Ascending aorta (tissue), 2 donors: ENCODE data around the gene WAPL. TPM values are rescaled to one million over a fixed set of nuclear protein-coding genes. Genes with fewer than 3 reads are reported as not detected.
"Not testable (repeated sequence)": the region's sequence is repeated elsewhere in the genome, so short reads cannot be mapped to it uniquely, and the experiment has no call there.

Source experiments
- DNase-seq, 2 donors: peaks; one replicate each; pipeline ENCODE4 v3.0.0-alpha.2; 2019; ENCODE audit warnings: low spot score in 2 of 2
- H3K27ac ChIP-seq, 2 donors: fragments of 200-600 bp; sonication (generic); one replicate each; pipeline ENCODE4 v1.5.1; 2016 to 2017; ENCODE audit warnings: mild to moderate bottlenecking in 1 of 2
- H3K27me3 ChIP-seq: fragments of 200-600 bp; sonication (generic); one replicate; pipeline ENCODE4 v1.5.1; 2017
- H3K36me3 ChIP-seq, 2 donors: fragments of 200-600 bp; sonication (generic); one replicate each; pipeline ENCODE4 v1.5.1; 2016
- H3K4me1 ChIP-seq, 2 donors: fragments of 200-600 bp; sonication (generic); one replicate each; pipeline ENCODE4 v1.5.1; 2016 to 2017; ENCODE audit warnings: mild to moderate bottlenecking in 1 of 2
- H3K4me3 ChIP-seq, 2 donors: fragments of 200-600 bp; sonication (generic); one replicate each; pipeline ENCODE4 v1.5.1; 2016 to 2017; ENCODE audit warnings: mild to moderate bottlenecking in 1 of 2
- H3K9me3 ChIP-seq, 2 donors: fragments of 200-600 bp; sonication (generic); one replicate each; pipeline ENCODE4 v1.5.1; 2016
- CTCF ChIP-seq, 3 experiments: fragments of 200-600 bp in 2 of 3; fragments of 450-650 bp in 1 of 3; sonication (generic) in 2 of 3; IDR thresholded peaks; one replicate each; pipeline ENCODE4 v1.5.1; 2016 to 2019; ENCODE audit warnings: antibody characterized with exemption in 3 of 3, mild to moderate bottlenecking in 1 of 3, moderate library complexity in 1 of 3
- intact Hi-C: fragments of 100-400 bp; cut with DNase I; formaldehyde crosslinking; loops from one replicate; pipeline ENCODE4 v1.15.1; 2023
- total RNA-seq: library from RNA; depleted of rRNA; stranded (reverse); fragments of >200 nt; gene quantifications from one replicate; pipeline ENCODE4 v1.1.0, GENCODE V29; 2016

The WAPL gene
- total RNA-seq, 1 donor from 2014 or later = 14.7 TPM

DNA sequence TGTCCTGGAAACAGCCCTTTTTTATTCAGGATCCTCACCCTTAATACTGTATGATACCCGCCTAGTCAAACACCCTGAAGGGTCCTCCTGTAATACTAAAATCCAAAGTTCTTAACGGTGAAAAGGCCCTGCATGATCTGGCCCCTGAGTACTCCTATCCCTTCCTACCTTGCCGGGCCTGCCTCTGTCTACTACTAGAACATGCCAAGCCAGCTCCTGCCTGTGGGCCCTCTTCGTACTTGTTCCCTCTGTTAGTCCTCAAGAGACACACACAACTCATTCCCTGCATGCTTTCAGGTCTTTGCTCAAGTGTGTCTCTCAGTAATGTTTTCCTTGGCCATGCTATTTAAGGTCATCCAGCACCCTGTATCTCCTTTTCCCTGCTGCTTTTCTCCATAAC is 5.0 kb upstream of the WAPL start:
- TF ChIP-seq CTCF (IDR thresholded peaks at IDR 0.05) = no peak
- Histone ChIP-seq H3K4me1 (peaks cover 0 to 9% of the 10 kb centered on the region in 2 donors), H3K9me3 (no peaks in the 10 kb centered on the region), H3K27me3 (no peaks in the 10 kb centered on the region), H3K27ac (no peak overlapping the region), H3K36me3 (no peaks in the 10 kb centered on the region), H3K4me3 (no peak overlapping the region)
- intact Hi-C loops = loop anchor here (10.0 kb wide), 1 partner anchor 428 kb away; the partner anchor contains the start of genes MMRN2 and SNCG
- no peak for DNase-seq

- not testable (repeated sequence) for H3K9me3 ChIP-seq, DNase-seq, H3K4me3 ChIP-seq, H3K36me3 ChIP-seq, H3K27ac ChIP-seq, H3K27me3 ChIP-seq, H3K4me1 ChIP-seq
- intact Hi-C loops = loop anchor here (10.0 kb wide), 1 partner anchor 429 kb away; the partner anchor contains the start of genes MMRN2 and SNCG
These were observed 4.1 kb upstream of the WAPL start for GRCh38 chr10:86525713-86526112.

DNA sequence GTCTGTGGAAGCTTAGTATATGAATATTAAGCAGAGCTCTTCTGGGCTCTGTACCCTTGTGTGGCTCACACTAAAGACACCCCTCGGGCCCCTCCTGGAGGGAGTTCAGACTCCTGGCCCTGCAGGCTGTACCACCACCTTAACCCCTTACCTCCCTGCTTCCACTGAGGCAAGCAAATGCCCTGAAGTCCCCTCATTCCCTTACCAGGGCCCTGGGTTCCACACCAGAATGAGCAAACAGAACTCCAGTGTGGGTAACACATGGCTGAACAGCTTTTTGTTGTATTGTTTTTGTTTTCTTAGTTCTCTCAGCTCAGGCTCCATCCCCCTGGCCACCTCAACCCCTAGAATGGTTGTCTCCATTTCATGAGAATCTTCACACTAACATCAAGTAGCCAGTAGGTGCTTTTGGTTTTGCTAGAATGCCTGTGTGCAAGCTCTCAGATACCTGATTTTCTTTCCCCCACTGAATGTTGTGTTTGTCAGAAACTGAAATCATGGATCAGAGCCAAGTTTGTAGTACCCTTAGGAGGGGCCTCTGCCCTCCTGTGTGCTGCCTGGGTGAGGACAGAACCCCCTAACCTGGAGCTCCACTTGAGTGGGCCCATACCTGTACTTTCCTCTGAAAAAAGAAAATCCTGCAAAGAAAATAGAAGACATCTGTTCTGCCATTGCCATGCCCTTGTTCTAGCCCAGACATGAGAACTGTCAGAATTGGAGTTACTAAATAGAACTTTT is 2.8 kb upstream of the WAPL start:
- H3K4me3 ChIP-seq = no peak overlapping the region
- H3K9me3 ChIP-seq = no peaks in the 10 kb centered on the region
- no peak overlapping the region for H3K27ac ChIP-seq
- peaks cover 5 to 22% of the 10 kb centered on the region in 2 donors for H3K4me1 ChIP-seq
- no peaks in the 10 kb centered on the region for H3K27me3 ChIP-seq
- no peak for DNase-seq
- no peaks in the 10 kb centered on the region for H3K36me3 ChIP-seq
- intact Hi-C loops = loop anchor here (5.0 to 10.0 kb wide), 2 partner anchors 158 to 430 kb away; partner anchors contain the start of genes MMRN2 and SNCG
- no peak for TF ChIP-seq CTCF (IDR thresholded peaks at IDR 0.05)

GRCh38 chr10:86523348-86523747 is 1.8 kb upstream of the WAPL start:
- Histone ChIP-seq H3K27me3 (no peaks in the 10 kb centered on the region), H3K27ac (no peak overlapping the region), H3K4me3 (no peak overlapping the region), H3K36me3 (no peaks in the 10 kb centered on the region), H3K4me1 (peaks cover 5 to 30% of the 10 kb centered on the region in 2 donors), H3K9me3 (no peaks in the 10 kb centered on the region)
- intact Hi-C loops = loop anchor here (5.0 to 10.0 kb wide), 2 partner anchors 159 to 431 kb away; partner anchors contain the start of genes MMRN2 and SNCG
- DNase-seq = no peak
- TF ChIP-seq CTCF (IDR thresholded peaks at IDR 0.05) = no peak

DNA sequence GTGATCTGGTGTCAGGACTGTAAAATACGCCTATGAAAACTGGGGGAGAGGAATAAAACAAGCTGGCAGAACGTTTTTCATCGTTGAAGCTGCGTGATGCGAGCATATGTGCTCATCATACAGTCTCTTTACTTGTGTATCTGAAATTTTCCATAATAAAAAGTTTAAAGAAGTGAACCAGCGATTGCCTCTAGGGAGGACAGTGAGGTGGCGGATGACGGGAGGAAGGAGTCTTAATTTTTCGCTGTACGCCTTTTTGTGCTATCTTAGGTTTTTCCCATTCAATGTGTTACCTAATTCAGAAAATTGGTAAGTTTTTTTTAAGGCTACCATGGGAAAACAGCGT is 891 bp upstream of the WAPL start:
- DNase-seq = no peak
- no peaks in the 10 kb centered on the region for H3K27me3 ChIP-seq
- intact Hi-C loops = loop anchor here (5.0 to 10.0 kb wide), 2 partner anchors 160 to 432 kb away; partner anchors contain the start of genes MMRN2 and SNCG

More for the DNA sequence above, 891 bp upstream of the WAPL start:
- peak overlapping the region; percentile 92 to 93 for H3K4me3 ChIP-seq
- TF ChIP-seq CTCF (IDR thresholded peaks at IDR 0.05) = no peak
- H3K36me3 ChIP-seq = peaks cover 3 to 4% of the 10 kb centered on the region in 2 donors
- H3K9me3 ChIP-seq = no peaks in the 10 kb centered on the region
- no peak overlapping the region for H3K27ac ChIP-seq
- H3K4me1 ChIP-seq = peaks cover 5 to 30% of the 10 kb centered on the region in 2 donors
